IMR-90 (cell line): Measurements from ENCODE around the gene PLXND1.

Experiments
- BHLHE40 ChIP-seq: fragments of 150-350 bp; IDR thresholded peaks from 2 replicates; pipeline ENCODE4 v1.6.1; 2016; ENCODE audit warnings: mild to moderate bottlenecking, low read depth, low read length
- MAFK ChIP-seq: IDR thresholded peaks from 2 replicates; pipeline ENCODE4 v1.6.1; 2012; ENCODE audit warnings: low read depth, low read length, improper control_type of control experiment
- MAZ ChIP-seq: IDR thresholded peaks from 2 replicates; pipeline ENCODE4 v1.6.1; 2012; ENCODE audit warnings: low read depth, mild to moderate bottlenecking, low read length, improper control_type of control experiment, moderate library complexity, borderline replicate concordance
- MXI1 ChIP-seq: IDR thresholded peaks from 2 replicates; pipeline ENCODE4 v1.6.1; 2012; ENCODE audit warnings: low read depth, mild to moderate bottlenecking, low read length, moderate library complexity, borderline replicate concordance
- POLR2A ChIP-seq: IDR thresholded peaks from 2 replicates; pipeline ENCODE4 v1.6.1; 2012; ENCODE audit warnings: mild to moderate bottlenecking, low read depth, low read length
- RAD21 ChIP-seq: IDR thresholded peaks from 2 replicates; pipeline ENCODE4 v1.6.1; 2012; ENCODE audit warnings: low read length, improper control_type of control experiment
- RCOR1 ChIP-seq: IDR thresholded peaks from 2 replicates; pipeline ENCODE4 v1.6.1; 2012; ENCODE audit warnings: mild to moderate bottlenecking, low read length, improper control_type of control experiment; ENCODE audit not compliant: insufficient replicate concordance
- RFX5 ChIP-seq: IDR thresholded peaks from 2 replicates; pipeline ENCODE4 v1.8.0; 2012; ENCODE audit warnings: low read depth, mild to moderate bottlenecking, low read length, moderate library complexity
- TF ChIP-seq, protein P1 (sequence below): conservative IDR thresholded peaks from 2 replicates; pipeline ENCODE4 v1.5.1; 2012; ENCODE audit warnings: mild to moderate bottlenecking, low read depth, low read length, improper control_type of control experiment
- TF ChIP-seq, protein P2 (sequence below): fragments of 150-350 bp; IDR thresholded peaks from 2 replicates; pipeline ENCODE4 v1.6.1; 2016; ENCODE audit warnings: low read depth, mild to moderate bottlenecking, low read length, moderate library complexity, borderline replicate concordance

DNA sequence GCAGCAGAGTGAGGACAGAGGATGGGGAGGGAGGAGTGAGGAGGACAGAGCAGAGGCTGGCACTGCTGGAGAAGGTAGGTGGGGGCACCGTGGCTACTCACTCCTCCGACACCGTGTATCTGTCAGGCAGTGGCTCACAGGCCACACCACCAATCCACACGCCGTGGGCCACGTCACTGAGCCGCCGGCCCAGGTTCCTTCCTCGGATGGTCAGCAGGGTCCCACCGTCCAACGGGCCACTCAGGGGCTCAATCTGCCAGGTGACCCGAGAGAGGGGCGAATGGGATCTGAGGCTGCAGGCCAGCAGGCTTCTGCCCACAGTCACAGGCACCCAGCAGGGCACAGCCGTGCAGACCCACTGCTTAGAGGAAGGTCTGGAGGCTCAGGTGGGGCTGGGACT, 33.0 kb downstream of the PLXND1 start:
- TF ChIP-seq MAFK, result no peak
- TF ChIP-seq, protein P1, sequence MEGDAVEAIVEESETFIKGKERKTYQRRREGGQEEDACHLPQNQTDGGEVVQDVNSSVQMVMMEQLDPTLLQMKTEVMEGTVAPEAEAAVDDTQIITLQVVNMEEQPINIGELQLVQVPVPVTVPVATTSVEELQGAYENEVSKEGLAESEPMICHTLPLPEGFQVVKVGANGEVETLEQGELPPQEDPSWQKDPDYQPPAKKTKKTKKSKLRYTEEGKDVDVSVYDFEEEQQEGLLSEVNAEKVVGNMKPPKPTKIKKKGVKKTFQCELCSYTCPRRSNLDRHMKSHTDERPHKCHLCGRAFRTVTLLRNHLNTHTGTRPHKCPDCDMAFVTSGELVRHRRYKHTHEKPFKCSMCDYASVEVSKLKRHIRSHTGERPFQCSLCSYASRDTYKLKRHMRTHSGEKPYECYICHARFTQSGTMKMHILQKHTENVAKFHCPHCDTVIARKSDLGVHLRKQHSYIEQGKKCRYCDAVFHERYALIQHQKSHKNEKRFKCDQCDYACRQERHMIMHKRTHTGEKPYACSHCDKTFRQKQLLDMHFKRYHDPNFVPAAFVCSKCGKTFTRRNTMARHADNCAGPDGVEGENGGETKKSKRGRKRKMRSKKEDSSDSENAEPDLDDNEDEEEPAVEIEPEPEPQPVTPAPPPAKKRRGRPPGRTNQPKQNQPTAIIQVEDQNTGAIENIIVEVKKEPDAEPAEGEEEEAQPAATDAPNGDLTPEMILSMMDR, result no peak
- no peak for TF ChIP-seq BHLHE40
- TF ChIP-seq POLR2A, result no peak
- no peak for TF ChIP-seq MXI1
- TF ChIP-seq RFX5, result no peak
- TF ChIP-seq, protein P2, sequence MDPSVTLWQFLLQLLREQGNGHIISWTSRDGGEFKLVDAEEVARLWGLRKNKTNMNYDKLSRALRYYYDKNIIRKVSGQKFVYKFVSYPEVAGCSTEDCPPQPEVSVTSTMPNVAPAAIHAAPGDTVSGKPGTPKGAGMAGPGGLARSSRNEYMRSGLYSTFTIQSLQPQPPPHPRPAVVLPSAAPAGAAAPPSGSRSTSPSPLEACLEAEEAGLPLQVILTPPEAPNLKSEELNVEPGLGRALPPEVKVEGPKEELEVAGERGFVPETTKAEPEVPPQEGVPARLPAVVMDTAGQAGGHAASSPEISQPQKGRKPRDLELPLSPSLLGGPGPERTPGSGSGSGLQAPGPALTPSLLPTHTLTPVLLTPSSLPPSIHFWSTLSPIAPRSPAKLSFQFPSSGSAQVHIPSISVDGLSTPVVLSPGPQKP, result no peak
- TF ChIP-seq RAD21, result no peak
- no peak for TF ChIP-seq RCOR1
- no peak for TF ChIP-seq MAZ
